Measurements from ENCODE around the gene ZNF496.
"Not testable (repeated sequence)": the region's sequence is repeated elsewhere in the genome, so short reads cannot be mapped to it uniquely, and the experiment has no call there.

Gene ZNF496

GRCh38 chr1:247359559-247359958 lies 27.9 kb upstream of the ZNF496 start:
- Histone ChIP-seq H3K27me3 (ENCODE audit: control insufficient read depth, insufficient read depth, low read length, poor library complexity, severe bottlenecking) (no peaks in the 10 kb centered on the region), H3K4me3 (ENCODE audit: insufficient read depth, low read depth, low read length) (no peak overlapping the region), H3K4me1 (ENCODE audit: control insufficient read depth, insufficient read depth, low read length) (peaks cover 7% of the 10 kb centered on the region), H3K9me3 (ENCODE audit: control insufficient read depth, low read length) (no peaks in the 10 kb centered on the region), H3K36me3 (ENCODE audit: control insufficient read depth, insufficient read depth, low read length) (no peaks in the 10 kb centered on the region), H3K27ac (ENCODE audit: insufficient read depth, low read depth, low read length, poor library complexity, severe bottlenecking) (no peak overlapping the region)
- 93 to 96% methylated on average over 6 of the region's 6 CpGs for WGBS, 2 experiments

GRCh38 chr1:247358920-247359319 lies 27.3 kb upstream of the ZNF496 start:
- no peaks in the 10 kb centered on the region for H3K36me3 ChIP-seq (ENCODE audit: control insufficient read depth, insufficient read depth, low read length)
- WGBS, 2 experiments, result 93 to 99% methylated on average over 5 of the region's 5 CpGs
- no peak overlapping the region for H3K4me3 ChIP-seq (ENCODE audit: insufficient read depth, low read depth, low read length)
- no peak overlapping the region for H3K27ac ChIP-seq (ENCODE audit: insufficient read depth, low read depth, low read length, poor library complexity, severe bottlenecking)
- H3K4me1 ChIP-seq (ENCODE audit: control insufficient read depth, insufficient read depth, low read length), result peaks cover 7% of the 10 kb centered on the region
- no peaks in the 10 kb centered on the region for H3K9me3 ChIP-seq (ENCODE audit: control insufficient read depth, low read length)
- H3K27me3 ChIP-seq (ENCODE audit: control insufficient read depth, insufficient read depth, low read length, poor library complexity, severe bottlenecking), result no peaks in the 10 kb centered on the region

GRCh38 chr1:247357781-247358211 lies 26.1 kb upstream of the ZNF496 start:
- Histone ChIP-seq H3K4me3 (ENCODE audit: insufficient read depth, low read depth, low read length) (no peak overlapping the region), H3K27ac (ENCODE audit: insufficient read depth, low read depth, low read length, poor library complexity, severe bottlenecking) (no peak overlapping the region), H3K36me3 (ENCODE audit: control insufficient read depth, insufficient read depth, low read length) (no peaks in the 10 kb centered on the region), H3K27me3 (ENCODE audit: control insufficient read depth, insufficient read depth, low read length, poor library complexity, severe bottlenecking) (no peaks in the 10 kb centered on the region), H3K4me1 (ENCODE audit: control insufficient read depth, insufficient read depth, low read length) (peaks cover 7% of the 10 kb centered on the region), H3K9me3 (ENCODE audit: control insufficient read depth, low read length) (no peaks in the 10 kb centered on the region)
- WGBS, 2 experiments, result 79 to 84% methylated on average over 6 of the region's 6 CpGs

GRCh38 chr1:247357052-247357780 lies 25.5 kb upstream of the ZNF496 start:
- 71 to 78% methylated on average over 7 of the region's 7 CpGs for WGBS, 2 experiments
- H3K9me3 ChIP-seq (ENCODE audit: control insufficient read depth, low read length), result no peaks in the 10 kb centered on the region
- no peaks in the 10 kb centered on the region for H3K27me3 ChIP-seq (ENCODE audit: control insufficient read depth, insufficient read depth, low read length, poor library complexity, severe bottlenecking)
- no peak overlapping the region for H3K4me3 ChIP-seq (ENCODE audit: insufficient read depth, low read depth, low read length)
- H3K4me1 ChIP-seq (ENCODE audit: control insufficient read depth, insufficient read depth, low read length), result peaks cover 7% of the 10 kb centered on the region
- no peaks in the 10 kb centered on the region for H3K36me3 ChIP-seq (ENCODE audit: control insufficient read depth, insufficient read depth, low read length)
- no peak overlapping the region for H3K27ac ChIP-seq (ENCODE audit: insufficient read depth, low read depth, low read length, poor library complexity, severe bottlenecking)

- not testable (repeated sequence) for H3K4me3 ChIP-seq (ENCODE audit: insufficient read depth, low read depth, low read length); H3K9me3 ChIP-seq (ENCODE audit: control insufficient read depth, low read length); H3K27ac ChIP-seq (ENCODE audit: insufficient read depth, low read depth, low read length, poor library complexity, severe bottlenecking); H3K4me1 ChIP-seq (ENCODE audit: control insufficient read depth, insufficient read depth, low read length); H3K36me3 ChIP-seq (ENCODE audit: control insufficient read depth, insufficient read depth, low read length); H3K27me3 ChIP-seq (ENCODE audit: control insufficient read depth, insufficient read depth, low read length, poor library complexity, severe bottlenecking)
- 78 to 83% methylated on average over 1 of the region's 1 CpG for WGBS, 2 experiments
These were observed 23.5 kb upstream of the ZNF496 start for GRCh38 chr1:247355160-247355559.

- Histone ChIP-seq H3K9me3 (ENCODE audit: control insufficient read depth, low read length) (no peaks in the 10 kb centered on the region), H3K4me1 (ENCODE audit: control insufficient read depth, insufficient read depth, low read length) (peaks cover 3% of the 10 kb centered on the region), H3K4me3 (ENCODE audit: insufficient read depth, low read depth, low read length) (no peak overlapping the region), H3K27me3 (ENCODE audit: control insufficient read depth, insufficient read depth, low read length, poor library complexity, severe bottlenecking) (no peaks in the 10 kb centered on the region), H3K36me3 (ENCODE audit: control insufficient read depth, insufficient read depth, low read length) (no peaks in the 10 kb centered on the region), H3K27ac (ENCODE audit: insufficient read depth, low read depth, low read length, poor library complexity, severe bottlenecking) (no peak overlapping the region)
- 79 to 87% methylated on average over 3 of the region's 3 CpGs for WGBS, 2 experiments
These were observed 20.5 kb upstream of the ZNF496 start for GRCh38 chr1:247352175-247352574.

- WGBS, 2 experiments, result no CpG with 5 or more reads among the region's 1 CpG
- no peaks in the 10 kb centered on the region for H3K9me3 ChIP-seq (ENCODE audit: control insufficient read depth, low read length)
- H3K4me1 ChIP-seq (ENCODE audit: control insufficient read depth, insufficient read depth, low read length), result no peaks in the 10 kb centered on the region
- H3K27ac ChIP-seq (ENCODE audit: insufficient read depth, low read depth, low read length, poor library complexity, severe bottlenecking), result no peak overlapping the region
- no peak overlapping the region for H3K4me3 ChIP-seq (ENCODE audit: insufficient read depth, low read depth, low read length)
- H3K27me3 ChIP-seq (ENCODE audit: control insufficient read depth, insufficient read depth, low read length, poor library complexity, severe bottlenecking), result no peaks in the 10 kb centered on the region
- no peaks in the 10 kb centered on the region for H3K36me3 ChIP-seq (ENCODE audit: control insufficient read depth, insufficient read depth, low read length)
These were observed 18.9 kb upstream of the ZNF496 start for GRCh38 chr1:247350587-247350986.

GRCh38 chr1:247347477-247348222 lies 16.0 kb upstream of the ZNF496 start:
- Histone ChIP-seq H3K4me1 (ENCODE audit: control insufficient read depth, insufficient read depth, low read length) (no peaks in the 10 kb centered on the region), H3K27me3 (ENCODE audit: control insufficient read depth, insufficient read depth, low read length, poor library complexity, severe bottlenecking) (no peaks in the 10 kb centered on the region), H3K4me3 (ENCODE audit: insufficient read depth, low read depth, low read length) (no peak overlapping the region), H3K36me3 (ENCODE audit: control insufficient read depth, insufficient read depth, low read length) (no peaks in the 10 kb centered on the region), H3K9me3 (ENCODE audit: control insufficient read depth, low read length) (no peaks in the 10 kb centered on the region), H3K27ac (ENCODE audit: insufficient read depth, low read depth, low read length, poor library complexity, severe bottlenecking) (no peak overlapping the region)
- 86 to 89% methylated on average over 28 to 29 of the region's 31 CpGs for WGBS, 2 experiments

- no peaks in the 10 kb centered on the region for H3K36me3 ChIP-seq (ENCODE audit: control insufficient read depth, insufficient read depth, low read length)
- H3K9me3 ChIP-seq (ENCODE audit: control insufficient read depth, low read length), result no peaks in the 10 kb centered on the region
- 85 to 92% methylated on average over 4 of the region's 4 CpGs for WGBS, 2 experiments
These were observed 14.2 kb upstream of the ZNF496 start for GRCh38 chr1:247345881-247346280.

GRCh38 chr1:247343801-247344200 lies 12.1 kb upstream of the ZNF496 start:
- H3K27ac ChIP-seq (ENCODE audit: insufficient read depth, low read depth, low read length, poor library complexity, severe bottlenecking), result no peak overlapping the region
- no peak overlapping the region for H3K4me3 ChIP-seq (ENCODE audit: insufficient read depth, low read depth, low read length)
- no peaks in the 10 kb centered on the region for H3K4me1 ChIP-seq (ENCODE audit: control insufficient read depth, insufficient read depth, low read length)
- H3K27me3 ChIP-seq (ENCODE audit: control insufficient read depth, insufficient read depth, low read length, poor library complexity, severe bottlenecking), result no peaks in the 10 kb centered on the region
- no peaks in the 10 kb centered on the region for H3K9me3 ChIP-seq (ENCODE audit: control insufficient read depth, low read length)
- H3K36me3 ChIP-seq (ENCODE audit: control insufficient read depth, insufficient read depth, low read length), result no peaks in the 10 kb centered on the region
- 86 to 98% methylated on average over 1 of the region's 1 CpG for WGBS, 2 experiments

More at GRCh38 chr1:247345881-247346280, 14.2 kb upstream of the ZNF496 start:
- Histone ChIP-seq H3K4me1 (ENCODE audit: control insufficient read depth, insufficient read depth, low read length) (no peaks in the 10 kb centered on the region), H3K27me3 (ENCODE audit: control insufficient read depth, insufficient read depth, low read length, poor library complexity, severe bottlenecking) (no peaks in the 10 kb centered on the region), H3K4me3 (ENCODE audit: insufficient read depth, low read depth, low read length) (no peak overlapping the region), H3K27ac (ENCODE audit: insufficient read depth, low read depth, low read length, poor library complexity, severe bottlenecking) (no peak overlapping the region)
